IMR-90 (cell line): ENCODE measurements around the gene NIT1.

ENCODE experiments used
- CHD1 ChIP-seq: IDR thresholded peaks from 2 replicates; pipeline ENCODE4 v1.6.1; 2012; ENCODE audit warnings: low read depth, low read length, improper control_type of control experiment
- MXI1 ChIP-seq: IDR thresholded peaks from 2 replicates; pipeline ENCODE4 v1.6.1; 2012; ENCODE audit warnings: low read depth, mild to moderate bottlenecking, low read length, moderate library complexity, borderline replicate concordance
- POLR2A ChIP-seq: IDR thresholded peaks from 2 replicates; pipeline ENCODE4 v1.6.1; 2012; ENCODE audit warnings: mild to moderate bottlenecking, low read depth, low read length
- RAD21 ChIP-seq: IDR thresholded peaks from 2 replicates; pipeline ENCODE4 v1.6.1; 2012; ENCODE audit warnings: low read length, improper control_type of control experiment
- TF ChIP-seq, protein P1 (sequence below): conservative IDR thresholded peaks from 2 replicates; pipeline ENCODE4 v1.5.1; 2012; ENCODE audit warnings: mild to moderate bottlenecking, low read depth, low read length, improper control_type of control experiment

GRCh38 chr1:161139766-161140165 is 21.9 kb downstream of the NIT1 start:
- TF ChIP-seq, protein P1, sequence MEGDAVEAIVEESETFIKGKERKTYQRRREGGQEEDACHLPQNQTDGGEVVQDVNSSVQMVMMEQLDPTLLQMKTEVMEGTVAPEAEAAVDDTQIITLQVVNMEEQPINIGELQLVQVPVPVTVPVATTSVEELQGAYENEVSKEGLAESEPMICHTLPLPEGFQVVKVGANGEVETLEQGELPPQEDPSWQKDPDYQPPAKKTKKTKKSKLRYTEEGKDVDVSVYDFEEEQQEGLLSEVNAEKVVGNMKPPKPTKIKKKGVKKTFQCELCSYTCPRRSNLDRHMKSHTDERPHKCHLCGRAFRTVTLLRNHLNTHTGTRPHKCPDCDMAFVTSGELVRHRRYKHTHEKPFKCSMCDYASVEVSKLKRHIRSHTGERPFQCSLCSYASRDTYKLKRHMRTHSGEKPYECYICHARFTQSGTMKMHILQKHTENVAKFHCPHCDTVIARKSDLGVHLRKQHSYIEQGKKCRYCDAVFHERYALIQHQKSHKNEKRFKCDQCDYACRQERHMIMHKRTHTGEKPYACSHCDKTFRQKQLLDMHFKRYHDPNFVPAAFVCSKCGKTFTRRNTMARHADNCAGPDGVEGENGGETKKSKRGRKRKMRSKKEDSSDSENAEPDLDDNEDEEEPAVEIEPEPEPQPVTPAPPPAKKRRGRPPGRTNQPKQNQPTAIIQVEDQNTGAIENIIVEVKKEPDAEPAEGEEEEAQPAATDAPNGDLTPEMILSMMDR, result peak; percentile 64
- TF ChIP-seq POLR2A (no peak), RAD21 (peak; percentile 66), CHD1 (no peak), MXI1 (no peak)
